ENCODE measurements around the gene MMP24OS. TPM values are rescaled to one million over a fixed set of nuclear protein-coding genes. Genes with fewer than 3 reads are reported as not detected.

The MMP24OS gene
- total and polyA plus RNA-seq, 2 donors (not counting 3 experiments of a cell fraction or from before 2014, with no cell fraction given): 35.1 to 55.6 TPM

GRCh38 chr20:35248641-35249475 is 29.1 kb downstream of the MMP24OS start:
- Histone ChIP-seq H3K36me3 (ENCODE audit: control insufficient read depth in 2 of 2, extremely low read depth in 1 of 2, insufficient read depth in 2 of 2, low read length in 2 of 2) (no peaks in the 10 kb centered on the region), H3K9me1 (replicated peaks; ENCODE audit: control insufficient read depth, extremely low read depth, insufficient read depth, low read length) (no peaks in the 10 kb centered on the region), H3K27me3 (ENCODE audit: control insufficient read depth in 2 of 2, insufficient read depth in 2 of 2, low read length in 2 of 2) (peaks cover 4 to 8% of the 10 kb centered on the region in 2 experiments), H3K9me3 (replicated peaks; ENCODE audit: control insufficient read depth, insufficient read depth, low read length) (no peaks in the 10 kb centered on the region), H3K4me2 (ENCODE audit: insufficient read depth, low read length) (no peak overlapping the region), H3K4me3 (replicated peaks in 1 of 3; ENCODE audit: insufficient read depth in 1 of 3, low read depth in 1 of 3, low read length in 3 of 3) (no peak overlapping the region), H4K20me1 (replicated peaks; ENCODE audit: control insufficient read depth, extremely low read depth, insufficient read depth, low read length) (no peaks in the 10 kb centered on the region), H2AFZ (ENCODE audit: low read depth, low read length) (no peak overlapping the region), H3K27ac (ENCODE audit: insufficient read depth, low read depth, low read length) (no peak overlapping the region), H3K9ac (replicated peaks; ENCODE audit: extremely low read depth, insufficient read depth, low read length) (no peak overlapping the region), H3K4me1 (ENCODE audit: control insufficient read depth, extremely low read depth, insufficient read depth, low read length) (no peaks in the 10 kb centered on the region), H3K79me2 (ENCODE audit: control insufficient read depth, insufficient read depth, low read length) (no peaks in the 10 kb centered on the region)
- FAIRE-seq (no peak), DNase-seq (ENCODE audit: low read depth, low spot score) (no peak)
- TF ChIP-seq CTCF (IDR thresholded peaks at IDR 0.05; ENCODE audit: extremely low read depth in 1 of 2, insufficient read depth in 1 of 2, low read depth in 1 of 2, low read length in 2 of 2) (no peak), FOS (IDR thresholded peaks at IDR 0.05; ENCODE audit: borderline replicate concordance, insufficient read depth, low read length) (no peak), MAX (IDR thresholded peaks at IDR 0.05; ENCODE audit: insufficient read depth, insufficient read length) (no peak), POLR2AphosphoS5 (IDR thresholded peaks at IDR 0.05; ENCODE audit: insufficient read depth, low read depth, low read length) (no peak)
- ChIA-PET POLR2A (no interaction called here), CTCF (interaction anchor here (0.9 to 2.1 kb wide), 3 partner anchors 29 to 152 kb away, joined by 3 to 6 read pairs (median 3); partner anchors contain the start of gene MMP24OS)
- dilution Hi-C loops (cut with MboI; ENCODE audit: extremely low pct_ligation_motif_present, low sequenced_read_pairs): no loop called here
- no TSS peak for BruUV-seq (replicated peaks)
- intact Hi-C loops (cut with micrococcal nuclease): no loop called here
